Loucy (cell line): ENCODE results near the gene MRM1.

ENCODE experiments used
- CTCF ChIP-seq: fragments of 200-600 bp; sonication (generic); conservative IDR thresholded peaks from 2 replicates; pipeline ENCODE4 v1.5.1; 2014; ENCODE audit warnings: mild to moderate bottlenecking, antibody characterized with exemption, low read length
- EZH2phosphoT487 ChIP-seq: fragments of 200-600 bp; IDR thresholded peaks from 2 replicates; pipeline ENCODE4 v1.6.1; 2018; ENCODE audit warnings: antibody characterized with exemption, mild to moderate bottlenecking, moderate library complexity, borderline replicate concordance

GRCh38 chr17:36608794-36609497 lies 7.6 kb downstream of the MRM1 start:
- TF ChIP-seq CTCF, result peak; percentile 63
- TF ChIP-seq EZH2phosphoT487, result no peak
